Gastroesophageal sphincter (tissue), 4 donors: ENCODE measurements around the gene HLCS. TPM values are rescaled to one million over a fixed set of nuclear protein-coding genes. Genes with fewer than 3 reads are reported as not detected.

Source experiments
- ATAC-seq: fragments of 150-250 bp; one replicate; pipeline ENCODE4 v1.9.1; 2016; ENCODE audit warnings: mild to moderate bottlenecking, moderate library complexity
- H3K27ac ChIP-seq, 4 donors: fragments of 200-600 bp; sonication (generic) in 3 of 4; 1 replicate in 3 of 4; 2 replicates in 1 of 4; pipeline ENCODE4 v1.5.1; 2016 to 2019
- H3K27me3 ChIP-seq: fragments of 200-600 bp; sonication (generic); one replicate; pipeline ENCODE4 v1.5.1; 2019
- H3K36me3 ChIP-seq, 2 donors: fragments of 200-600 bp; sonication (generic); one replicate each; pipeline ENCODE4 v1.5.1; 2019; ENCODE audit warnings: control low read depth in 1 of 2
- H3K4me1 ChIP-seq, 3 donors: fragments of 200-600 bp; sonication (generic); 1 replicate in 2 of 3; 2 replicates in 1 of 3; pipeline ENCODE4 v1.5.1; 2016 to 2019; ENCODE audit warnings: control low read depth in 2 of 3
- H3K4me3 ChIP-seq, 2 donors: fragments of 200-600 bp; sonication (generic); one replicate each; pipeline ENCODE4 v1.5.1; 2019; ENCODE audit warnings: mild to moderate bottlenecking in 1 of 2, moderate library complexity in 1 of 2
- H3K9me3 ChIP-seq, 3 donors: fragments of 200-600 bp; sonication (generic); one replicate each; pipeline ENCODE4 v1.5.1; 2017 to 2019; ENCODE audit warnings: control low read depth in 2 of 3
- CTCF ChIP-seq, 4 experiments: fragments of 200-600 bp in 2 of 4; fragments of 450-650 bp in 2 of 4; sonication (generic) in 1 of 4; IDR thresholded peaks; one replicate each; pipeline ENCODE4 v1.5.1; 2017 to 2019; ENCODE audit warnings: antibody characterized with exemption in 4 of 4, mild to moderate bottlenecking in 2 of 4, moderate library complexity in 2 of 4
- EP300 ChIP-seq: sonication (generic); formaldehyde crosslinking; IDR thresholded peaks from one replicate; pipeline ENCODE4 v1.6.1; 2017; ENCODE audit warnings: antibody characterized with exemption, mild to moderate bottlenecking
- POLR2A ChIP-seq, 2 donors: fragments of 450-650 bp; IDR thresholded peaks; one replicate each; pipeline ENCODE4 v1.6.1; 2017; ENCODE audit warnings: antibody characterized with exemption in 2 of 2, mild to moderate bottlenecking in 2 of 2, moderate library complexity in 1 of 2
- POLR2AphosphoS5 ChIP-seq: sonication (generic); formaldehyde crosslinking; IDR thresholded peaks from one replicate; pipeline ENCODE4 v1.6.1; 2017; ENCODE audit warnings: antibody characterized with exemption
- WGBS, 2 donors: methylation state at CpG; one replicate each; pipeline ENCODE4 v1.1.5; 2018; ENCODE audit warnings: low coverage in 1 of 2; 5-methylcytosine and 5-hydroxymethylcytosine counted together
- total RNA-seq, 4 donors: library from RNA; depleted of rRNA; stranded (reverse); fragments of >200 nt; gene quantifications; one replicate each; pipeline ENCODE4 v1.1.0, GENCODE V29; 2016

Gene HLCS
- total RNA-seq, 4 donors from 2014 or later: 14.4 to 33.3 (median 24.9) TPM

- H3K4me3 ChIP-seq: no peak overlapping the region
- no peak overlapping the region for H3K27ac ChIP-seq
- no peaks in the 10 kb centered on the region for H3K9me3 ChIP-seq
- peaks cover 0 to 5% (median 0%) of the 10 kb centered on the region in 3 donors for H3K4me1 ChIP-seq
- TF ChIP-seq EP300: no peak
- no peak for TF ChIP-seq CTCF (IDR thresholded peaks at IDR 0.05)
- TF ChIP-seq POLR2AphosphoS5: no peak
- no peak for TF ChIP-seq POLR2A (IDR thresholded peaks at IDR 0.05)
- H3K27me3 ChIP-seq: no peaks in the 10 kb centered on the region
- no peak for ATAC-seq
- 96 to 100% methylated on average over 1 to 2 of the region's 2 CpGs for WGBS, 2 donors
- H3K36me3 ChIP-seq: no peaks in the 10 kb centered on the region
These were observed 120.7 kb downstream of the HLCS start for GRCh38 chr21:36845790-36846189.

GRCh38 chr21:36845070-36845469 is 121.4 kb downstream of the HLCS start:
- no peak for ATAC-seq
- Histone ChIP-seq H3K27ac (no peak overlapping the region), H3K4me3 (no peak overlapping the region), H3K4me1 (peaks cover 0 to 5% (median 0%) of the 10 kb centered on the region in 3 donors), H3K36me3 (no peaks in the 10 kb centered on the region), H3K27me3 (no peaks in the 10 kb centered on the region), H3K9me3 (no peaks in the 10 kb centered on the region)
- TF ChIP-seq CTCF (IDR thresholded peaks at IDR 0.05) (no peak), POLR2A (IDR thresholded peaks at IDR 0.05) (no peak), EP300 (no peak), POLR2AphosphoS5 (no peak)
- WGBS, 2 donors: 95% methylated on average over 9 to 10 of the region's 10 CpGs

GRCh38 chr21:36841866-36842265 is 124.6 kb downstream of the HLCS start:
- 90 to 94% methylated on average over 3 of the region's 3 CpGs for WGBS, 2 donors
- H3K36me3 ChIP-seq: no peaks in the 10 kb centered on the region
- TF ChIP-seq CTCF (IDR thresholded peaks at IDR 0.05): no peak
- no peak for TF ChIP-seq POLR2A (IDR thresholded peaks at IDR 0.05)
- TF ChIP-seq POLR2AphosphoS5: no peak
- no peak for TF ChIP-seq EP300
- H3K27ac ChIP-seq: no peak overlapping the region
- H3K4me1 ChIP-seq: peaks cover 0 to 3% (median 0%) of the 10 kb centered on the region in 3 donors
- H3K27me3 ChIP-seq: no peaks in the 10 kb centered on the region
- no peaks in the 10 kb centered on the region for H3K9me3 ChIP-seq
- no peak overlapping the region for H3K4me3 ChIP-seq
- no peak for ATAC-seq

GRCh38 chr21:36839735-36840134 is 126.7 kb downstream of the HLCS start:
- ATAC-seq: no peak
- H3K4me1 ChIP-seq: no peaks in the 10 kb centered on the region
- 47 to 69% methylated on average over 3 of the region's 3 CpGs for WGBS, 2 donors

More at GRCh38 chr21:36839735-36840134, 126.7 kb downstream of the HLCS start:
- Histone ChIP-seq H3K9me3 (no peaks in the 10 kb centered on the region), H3K27me3 (no peaks in the 10 kb centered on the region), H3K4me3 (no peak overlapping the region), H3K36me3 (no peaks in the 10 kb centered on the region), H3K27ac (no peak overlapping the region)
- TF ChIP-seq POLR2A (IDR thresholded peaks at IDR 0.05) (no peak), CTCF (IDR thresholded peaks at IDR 0.05) (no peak), POLR2AphosphoS5 (peak; percentile 11)
